GM19193 (cell line): ENCODE measurements around the gene GSK3B.

ENCODE experiments used
- POLR2A ChIP-seq: IDR thresholded peaks from 4 replicates; pipeline ENCODE4 v1.6.1; 2011; ENCODE audit not compliant: insufficient read depth, insufficient read length; ENCODE audit errors: extremely low read depth

The GSK3B gene

DNA sequence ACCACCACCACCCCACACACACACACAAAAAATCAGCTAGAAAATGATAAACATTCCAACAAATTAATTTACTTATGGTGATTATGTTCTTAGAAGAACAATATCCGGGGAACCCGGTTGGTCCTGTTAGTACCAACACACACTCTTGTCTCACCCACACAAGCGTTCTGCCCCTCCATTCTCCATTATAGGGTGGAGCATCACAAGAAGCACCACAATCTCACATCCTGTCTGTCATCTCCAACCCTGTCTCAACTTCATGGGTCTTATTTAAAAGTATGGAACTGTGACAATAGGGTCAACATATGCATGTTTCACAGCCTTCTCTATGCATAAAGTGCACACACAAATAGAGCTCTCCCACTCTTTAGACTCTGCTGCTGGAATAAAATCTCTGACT is 5.6 kb downstream of the GSK3B start:
- no peak for TF ChIP-seq POLR2A

DNA sequence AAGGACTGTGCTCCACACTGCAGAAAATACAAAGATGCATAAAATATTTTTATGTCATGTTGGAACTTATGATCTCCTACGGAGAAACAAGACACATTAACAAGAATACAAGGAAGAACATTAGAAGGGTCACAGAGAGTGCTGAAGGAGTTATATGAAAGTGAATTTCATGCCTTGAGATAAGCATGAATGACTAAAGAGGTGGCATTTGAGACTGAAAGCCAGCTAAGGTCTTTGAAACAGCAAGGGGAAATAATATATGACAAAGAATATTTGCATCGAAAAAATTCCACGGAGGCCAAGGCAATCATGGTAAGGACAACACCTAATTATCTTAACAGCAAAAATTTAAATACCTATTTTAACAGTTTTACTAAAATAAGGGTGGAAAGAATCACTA is 12.5 kb downstream of the GSK3B start:
- TF ChIP-seq POLR2A = no peak

DNA sequence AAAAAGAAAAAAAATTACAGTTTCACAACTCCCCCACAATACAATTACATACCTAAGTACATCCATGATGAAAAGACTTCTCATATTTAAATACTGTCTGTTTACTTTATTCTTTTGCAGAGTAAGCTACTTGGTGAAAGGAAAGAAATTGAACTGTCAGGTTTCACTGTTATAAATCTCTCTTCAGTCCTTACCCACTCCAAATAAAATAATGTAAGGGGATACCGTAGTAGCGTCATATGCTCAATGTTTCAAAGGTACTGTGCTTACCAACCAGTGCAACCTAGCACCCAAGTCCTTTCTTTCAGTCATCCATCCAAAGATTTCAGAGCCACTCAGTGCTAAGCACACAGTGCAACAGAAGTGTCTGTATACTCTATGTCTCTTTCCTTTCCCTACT is 13.4 kb downstream of the GSK3B start:
- no peak for TF ChIP-seq POLR2A

DNA sequence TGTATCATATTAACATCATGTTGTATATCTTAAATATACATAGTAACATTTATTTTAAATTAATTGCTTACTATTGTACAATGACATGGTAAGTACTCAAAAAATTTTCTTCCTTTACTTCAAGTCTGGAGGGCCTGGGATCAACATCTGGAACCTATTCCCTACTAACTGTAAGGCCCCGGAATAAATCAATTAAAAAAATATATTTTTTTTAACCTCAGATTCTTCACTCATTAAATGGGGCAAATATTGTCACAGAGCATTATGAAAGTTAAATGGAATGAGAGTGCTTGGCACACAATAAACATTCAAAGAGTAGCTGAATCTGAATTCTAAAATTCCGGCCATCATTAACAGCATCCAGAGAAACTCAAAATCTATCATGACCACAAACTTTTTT is 16.5 kb downstream of the GSK3B start:
- TF ChIP-seq POLR2A = no peak

DNA sequence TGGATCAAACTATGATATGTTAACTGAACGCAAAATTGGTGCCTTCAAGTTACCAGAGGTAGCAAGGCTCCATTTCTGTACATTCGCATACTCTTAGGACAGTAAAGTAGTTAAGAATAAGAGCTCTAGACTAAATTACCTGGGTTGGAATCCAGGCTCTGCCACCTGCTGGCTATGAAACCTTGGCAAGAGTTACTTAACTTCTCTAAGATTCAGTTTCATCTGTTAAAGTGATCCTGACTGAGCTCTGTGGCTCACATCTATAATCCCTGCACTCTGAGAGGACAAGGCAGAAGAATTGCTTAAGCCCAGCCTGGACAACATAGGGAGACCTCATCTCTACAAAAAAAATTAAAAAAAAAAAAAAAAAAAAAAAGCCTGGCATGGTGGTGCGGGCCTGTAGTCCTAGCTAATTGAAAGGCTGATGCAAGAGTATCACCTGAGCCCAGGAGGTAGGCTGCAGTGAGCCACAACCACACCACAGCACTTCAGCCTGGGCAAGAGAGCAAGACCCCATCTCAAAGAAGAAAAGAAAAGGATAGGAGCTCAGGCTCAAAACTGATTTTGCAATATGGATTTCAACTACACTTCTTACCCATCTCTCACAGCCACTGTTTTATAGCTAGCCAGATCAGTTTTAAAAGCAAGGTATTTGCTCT is 21.3 kb downstream of the GSK3B start:
- no peak for TF ChIP-seq POLR2A

DNA sequence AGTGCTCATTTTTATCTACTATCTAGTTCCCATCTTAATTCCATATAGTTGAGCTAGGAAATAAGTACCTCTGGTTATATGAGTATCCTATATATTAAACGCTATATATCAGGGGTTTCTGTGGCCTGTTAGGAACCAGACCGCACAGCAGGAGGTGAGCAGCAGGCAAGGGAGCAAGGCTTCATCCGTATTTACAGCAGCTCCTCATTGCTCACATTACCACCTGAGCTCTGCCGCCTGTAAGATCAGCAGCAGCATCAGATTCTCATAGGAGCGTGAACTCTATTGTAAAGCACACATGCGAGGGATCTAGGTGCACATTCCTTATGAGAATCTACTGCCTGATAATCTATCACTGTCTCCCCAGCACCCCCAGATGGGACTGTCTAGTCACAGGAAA is 23.0 kb downstream of the GSK3B start:
- no peak for TF ChIP-seq POLR2A

DNA sequence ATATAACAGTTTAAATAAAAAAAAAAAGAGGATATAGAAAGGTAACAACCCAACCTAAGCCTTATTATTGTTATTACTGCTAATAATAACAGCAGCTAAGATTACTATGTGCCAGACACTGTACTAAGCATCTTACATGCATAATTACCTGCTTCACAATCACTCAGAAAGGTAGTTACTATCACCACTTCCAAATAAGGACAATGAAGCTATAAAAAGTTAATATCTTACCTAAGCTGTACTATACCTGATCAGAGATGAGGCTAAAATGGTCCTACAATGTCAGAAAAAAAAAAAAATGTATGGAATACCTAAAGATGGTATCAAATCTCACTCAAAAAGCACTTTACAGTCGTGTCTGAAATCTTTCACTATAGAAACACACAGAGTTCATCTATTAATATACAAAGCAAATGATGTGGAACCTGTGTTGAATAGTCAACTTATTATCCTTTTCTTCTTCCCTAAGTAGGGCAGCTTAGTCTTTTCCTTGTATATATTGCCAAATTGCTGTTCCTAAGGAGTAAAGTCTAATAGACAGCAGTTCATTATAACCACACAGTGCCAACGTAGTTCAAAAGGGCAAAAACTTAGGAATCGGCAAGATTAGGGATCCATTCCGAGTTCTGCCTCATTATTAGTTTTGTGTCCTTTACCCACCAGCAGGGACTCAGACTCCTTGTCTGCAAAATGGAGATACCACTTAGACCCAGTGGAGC is 23.8 kb downstream of the GSK3B start:
- TF ChIP-seq POLR2A = no peak

DNA sequence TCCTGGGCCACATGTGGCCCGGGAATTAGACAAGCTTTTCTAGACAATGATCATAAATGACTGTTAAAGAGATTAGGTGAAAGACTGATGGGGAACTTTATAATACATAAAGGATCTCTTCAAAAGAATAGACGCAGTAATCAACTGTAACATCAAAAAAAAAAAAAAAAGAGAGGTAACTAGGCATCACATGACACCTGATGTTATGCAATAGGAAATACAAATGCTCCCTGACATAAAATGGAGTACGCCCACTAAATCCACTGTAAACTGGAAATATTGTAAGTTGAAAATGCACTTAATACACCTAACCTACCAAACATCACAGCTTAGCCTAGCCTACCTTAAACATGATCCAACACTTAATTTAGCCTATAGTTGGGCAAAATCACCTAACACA is 27.2 kb downstream of the GSK3B start:
- TF ChIP-seq POLR2A = no peak

DNA sequence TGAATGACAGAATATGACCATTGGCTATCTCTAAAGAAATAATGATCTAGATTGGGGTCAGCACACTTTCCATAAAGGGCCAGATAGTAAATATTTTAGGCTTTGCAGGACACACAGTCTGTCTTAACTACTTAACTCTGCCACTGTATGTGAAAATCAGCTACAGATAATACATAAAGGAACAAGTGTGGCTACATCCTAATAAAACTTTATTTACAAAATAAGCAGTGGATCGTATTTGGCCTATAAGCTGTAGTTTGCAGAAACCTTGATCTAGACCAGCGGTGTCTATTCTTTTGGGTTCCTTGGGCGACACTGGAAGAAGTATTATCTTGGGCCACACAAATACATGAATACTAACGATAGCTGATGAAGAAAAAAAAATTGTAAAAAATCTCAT is 27.6 kb downstream of the GSK3B start:
- no peak for TF ChIP-seq POLR2A

DNA sequence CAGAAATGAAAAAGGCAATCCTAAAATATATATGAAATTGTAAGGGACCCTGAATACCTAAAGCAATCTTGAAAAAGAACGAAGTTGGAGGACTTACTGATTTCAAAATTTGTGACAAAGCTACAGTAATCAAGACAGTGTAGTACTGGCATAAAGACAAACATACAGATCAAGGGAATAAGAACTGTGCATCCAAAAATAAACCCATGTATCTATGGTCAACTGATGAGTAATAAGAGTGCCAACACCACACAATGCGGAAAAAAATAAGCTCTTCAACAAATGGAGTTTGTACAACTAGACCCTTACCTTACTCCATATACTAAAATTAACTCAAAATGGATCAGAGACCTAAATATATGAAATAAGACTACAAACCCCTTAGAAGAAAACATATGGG is 29.6 kb downstream of the GSK3B start:
- no peak for TF ChIP-seq POLR2A

DNA sequence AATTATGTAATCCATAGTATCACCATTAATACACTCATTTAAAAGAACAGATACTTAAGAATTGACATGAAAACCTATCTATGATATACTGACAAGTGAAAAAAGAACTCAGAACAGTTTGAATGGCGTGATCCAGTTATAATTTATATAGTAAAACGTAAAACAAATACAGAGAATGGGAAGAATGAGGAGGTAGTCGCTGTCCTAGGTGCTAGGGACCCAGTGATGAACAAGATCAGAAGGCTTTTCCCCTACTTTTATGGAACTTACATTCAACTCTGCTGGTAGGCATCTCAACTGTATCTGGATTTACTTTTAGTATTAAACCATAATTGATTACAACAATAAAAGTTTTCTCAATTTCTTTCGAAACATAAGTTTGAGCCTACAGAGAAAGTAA is 31.8 kb downstream of the GSK3B start:
- no peak for TF ChIP-seq POLR2A

DNA sequence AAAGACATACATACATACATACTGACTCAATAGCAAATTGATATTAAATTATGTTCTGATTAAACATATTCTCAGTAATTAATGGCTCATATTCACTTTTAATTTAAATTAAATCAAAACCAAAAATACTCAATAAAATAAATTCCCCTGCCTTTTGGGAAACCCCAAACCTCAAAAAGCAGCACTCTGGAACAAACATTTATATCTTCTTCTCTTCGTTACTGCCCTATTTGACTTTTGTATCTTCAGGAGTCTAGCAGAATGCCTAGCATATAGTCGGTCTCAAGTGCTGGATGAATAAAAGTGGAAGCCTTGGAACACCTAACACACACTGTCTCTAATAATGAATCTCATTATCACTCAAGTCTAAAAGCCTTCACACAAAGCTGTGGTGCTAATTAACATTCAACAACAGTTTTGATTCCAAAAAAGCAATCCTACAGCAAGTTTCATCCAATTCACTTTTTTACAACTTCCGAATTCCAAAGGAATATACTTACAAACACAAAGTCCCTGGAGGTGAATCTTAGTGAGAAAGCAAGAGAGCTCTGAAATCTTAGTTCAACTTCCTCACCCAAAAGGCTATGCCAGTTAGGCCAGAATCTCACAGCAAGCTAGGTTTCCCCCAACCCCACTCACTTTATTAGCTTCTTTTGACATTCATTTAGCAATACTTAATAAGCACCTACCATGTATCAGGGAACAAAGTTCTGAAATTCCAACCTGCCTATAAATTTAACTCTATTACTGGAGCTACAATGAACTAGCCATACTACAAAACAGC is 35.0 kb downstream of the GSK3B start:
- TF ChIP-seq POLR2A = no peak

DNA sequence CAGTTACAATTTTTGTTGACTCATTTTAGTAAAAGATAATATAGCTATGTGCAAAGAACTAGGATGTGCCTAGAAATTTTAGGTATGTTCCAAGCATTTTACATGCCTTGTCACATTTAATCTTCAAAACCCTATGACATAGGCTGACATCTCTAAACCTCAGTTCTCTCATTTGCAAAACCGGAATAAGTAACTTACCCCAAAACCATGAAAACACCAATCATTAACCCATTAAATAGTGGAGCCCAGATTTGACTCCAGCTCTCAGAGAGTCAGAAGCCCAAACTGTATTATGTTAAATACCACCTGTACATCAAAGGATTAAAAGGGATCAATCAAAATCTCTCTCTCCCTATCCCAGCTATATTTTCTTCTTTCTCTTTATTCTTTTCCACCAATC is 36.6 kb downstream of the GSK3B start:
- no peak for TF ChIP-seq POLR2A

DNA sequence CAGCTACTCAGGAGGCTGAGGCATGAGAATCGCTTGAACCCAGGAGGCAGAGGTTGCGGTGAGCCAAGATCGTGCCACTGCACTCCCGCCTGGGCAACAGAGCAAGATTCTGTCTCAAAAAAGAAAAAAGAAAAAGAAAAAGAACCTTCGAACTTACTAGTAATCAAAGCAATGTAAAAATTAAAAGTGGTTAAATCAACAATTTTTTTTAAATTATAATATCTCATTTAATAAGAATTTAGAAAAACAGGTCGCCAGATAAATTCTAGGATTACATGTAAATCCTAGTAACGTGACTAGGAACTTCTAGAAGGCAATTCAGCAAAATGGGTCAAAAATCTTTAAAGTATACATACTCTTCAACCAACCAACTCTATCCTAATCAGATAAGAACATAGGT is 37.2 kb downstream of the GSK3B start:
- TF ChIP-seq POLR2A = no peak

DNA sequence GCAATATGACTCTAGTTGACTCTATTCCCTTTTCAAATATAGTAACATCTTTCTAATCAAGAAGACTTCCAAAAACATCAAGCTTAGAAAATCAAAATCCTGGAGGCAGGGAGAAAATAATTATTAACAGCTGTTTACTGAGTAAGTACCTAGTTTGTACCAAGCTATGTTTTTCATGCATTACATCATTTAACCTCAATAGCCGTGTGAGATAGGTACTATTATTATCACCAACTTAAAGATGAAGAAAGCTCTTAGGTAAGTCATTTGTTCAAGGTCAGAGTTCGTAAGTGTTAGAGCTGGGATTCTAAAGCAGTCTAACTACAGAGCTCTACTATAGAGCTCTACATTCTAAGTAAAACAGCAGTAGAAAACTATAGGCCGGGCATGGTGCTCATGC is 41.6 kb downstream of the GSK3B start:
- TF ChIP-seq POLR2A = no peak

DNA sequence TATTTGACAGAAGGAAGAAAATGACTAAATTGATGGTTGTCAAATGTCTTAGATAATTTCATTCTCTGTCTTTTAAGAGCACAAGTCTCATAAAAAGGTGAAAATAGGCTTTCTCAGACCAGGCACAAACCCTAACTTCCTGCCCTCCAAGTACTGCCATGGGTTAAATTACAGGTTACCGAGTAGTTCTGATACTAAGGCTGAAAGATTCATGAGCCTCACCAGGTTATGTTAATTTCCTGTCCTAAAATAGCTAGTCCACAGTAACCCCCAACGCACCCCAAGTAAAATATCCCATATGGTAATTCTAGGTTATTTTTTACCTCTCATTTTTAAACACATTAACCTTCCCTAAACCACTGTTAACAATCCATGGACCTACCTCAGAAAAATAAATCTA is 42.0 kb downstream of the GSK3B start:
- no peak for TF ChIP-seq POLR2A
